NB4 (cell line): Measurements from ENCODE around the gene BCL2.

Source experiments
- DNase-seq: peaks from one replicate; pipeline ENCODE4 v3.0.0; 2010; ENCODE audit warnings: low read depth
- H3K4me3 ChIP-seq: one replicate; pipeline ENCODE4 v1.5.1; 2011; ENCODE audit warnings: mild to moderate bottlenecking, low read depth, low read length, moderate library complexity
- CTCF ChIP-seq: IDR thresholded peaks from one replicate; pipeline ENCODE4 v1.5.1; 2012; ENCODE audit warnings: low read depth, low read length
- MAX ChIP-seq: IDR thresholded peaks from 2 replicates; pipeline ENCODE4 v1.6.1; 2011; ENCODE audit warnings: low read depth, low read length
- MYC ChIP-seq: IDR thresholded peaks from 2 replicates; pipeline ENCODE4 v1.6.1; 2011; ENCODE audit warnings: low read depth, low read length
- POLR2A ChIP-seq: IDR thresholded peaks from 2 replicates; pipeline ENCODE4 v1.6.1; 2011; ENCODE audit warnings: mild to moderate bottlenecking; ENCODE audit not compliant: insufficient read length; ENCODE audit errors: extremely low read depth

Gene BCL2

GRCh38 chr18:63258749-63259566, 60.6 kb downstream of the BCL2 start:
- no peak overlapping the region for H3K4me3 ChIP-seq
- DNase-seq, result no peak
- no peak for TF ChIP-seq MYC
- no peak for TF ChIP-seq MAX
- no peak for TF ChIP-seq POLR2A
- TF ChIP-seq CTCF, result no peak

- DNase-seq, result no peak
- no peak overlapping the region for H3K4me3 ChIP-seq
- TF ChIP-seq MAX, result no peak
- no peak for TF ChIP-seq MYC
- no peak for TF ChIP-seq POLR2A
- TF ChIP-seq CTCF, result no peak
Measured at GRCh38 chr18:63257453-63257852, 62.1 kb downstream of the BCL2 start.

- H3K4me3 ChIP-seq, result no peak overlapping the region
- no peak for TF ChIP-seq MYC
- no peak for TF ChIP-seq MAX
- TF ChIP-seq POLR2A, result no peak
- TF ChIP-seq CTCF, result no peak
- DNase-seq, result no peak
Measured at GRCh38 chr18:63255435-63255834, 64.1 kb downstream of the BCL2 start.

- DNase-seq, result no peak
- no peak overlapping the region for H3K4me3 ChIP-seq
- TF ChIP-seq MAX, result no peak
- no peak for TF ChIP-seq CTCF
- no peak for TF ChIP-seq POLR2A
- TF ChIP-seq MYC, result no peak
Measured at GRCh38 chr18:63254716-63255399, 64.7 kb downstream of the BCL2 start.

GRCh38 chr18:63253428-63254372, 65.9 kb downstream of the BCL2 start:
- TF ChIP-seq MYC (no peak), MAX (no peak), CTCF (no peak), POLR2A (no peak)
- no peak overlapping the region for H3K4me3 ChIP-seq
- DNase-seq, result no peak
